GM18511 (cell line): ENCODE data around the gene AVPI1.
"Not testable (repeated sequence)": the region's sequence is repeated elsewhere in the genome, so short reads cannot be mapped to it uniquely, and the experiment has no call there.

Source experiments
- ATAC-seq: cut with Tn5 transposase; IDR thresholded peaks from one replicate; pipeline ENCODE4 v1.9.1; 2021; ENCODE audit warnings: mild to moderate bottlenecking, moderate library complexity; ENCODE audit not compliant: unreplicated experiment

AVPI1 gene

GRCh38 chr10:97683556-97684367 is 3.3 kb downstream of the AVPI1 start:
- ATAC-seq = no peak

- ATAC-seq = no peak
Observed at GRCh38 chr10:97682042-97682441, 5.0 kb downstream of the AVPI1 start.

- ATAC-seq = no peak
Observed at GRCh38 chr10:97679594-97679993, 7.4 kb downstream of the AVPI1 start.

- ATAC-seq = peak; percentile 83
Observed at GRCh38 chr10:97676770-97677581, 10.1 kb downstream of the AVPI1 start.

GRCh38 chr10:97675222-97675621 is 11.8 kb downstream of the AVPI1 start:
- ATAC-seq = no peak

- no peak for ATAC-seq
Observed at GRCh38 chr10:97673736-97674525, 13.1 kb downstream of the AVPI1 start.

- ATAC-seq = no peak
Observed at GRCh38 chr10:97669571-97669970, 17.5 kb downstream of the AVPI1 start.

GRCh38 chr10:97667463-97667862 is 19.6 kb downstream of the AVPI1 start:
- no peak for ATAC-seq

GRCh38 chr10:97666992-97667391 is 20.0 kb downstream of the AVPI1 start:
- ATAC-seq = no peak

- no peak for ATAC-seq
Observed at GRCh38 chr10:97664282-97664850, 22.7 kb downstream of the AVPI1 start.

- no peak for ATAC-seq
Observed at GRCh38 chr10:97659589-97659988, 27.5 kb downstream of the AVPI1 start.

GRCh38 chr10:97656777-97657176 is 30.3 kb downstream of the AVPI1 start:
- no peak for ATAC-seq

- ATAC-seq = no peak
Observed at GRCh38 chr10:97651773-97652172, 35.3 kb downstream of the AVPI1 start.

GRCh38 chr10:97650726-97651125 is 36.3 kb downstream of the AVPI1 start:
- ATAC-seq = no peak

- not testable (repeated sequence) for ATAC-seq
Observed at GRCh38 chr10:97649405-97649750, 37.7 kb downstream of the AVPI1 start.

- ATAC-seq = peak; percentile 98
Observed at GRCh38 chr10:97648562-97649404, 38.3 kb downstream of the AVPI1 start.

- no peak for ATAC-seq
Observed at GRCh38 chr10:97647556-97647955, 39.5 kb downstream of the AVPI1 start.

GRCh38 chr10:97644936-97645335 is 42.1 kb downstream of the AVPI1 start:
- no peak for ATAC-seq

GRCh38 chr10:97643441-97643985 is 43.5 kb downstream of the AVPI1 start:
- ATAC-seq = no peak
